HepG2 (cell line): ENCODE data around the gene GPC2. TPM values are rescaled to one million over a fixed set of nuclear protein-coding genes. Genes with fewer than 3 reads are reported as not detected.

Source experiments
- AHR ChIP-seq: IDR thresholded peaks from 2 replicates; pipeline ENCODE4 v1.6.1; 2018; ENCODE audit warnings: missing genetic modification reagents, missing compliant biosample characterization
- ARHGAP35 ChIP-seq: sonication (generic); formaldehyde crosslinking; IDR thresholded peaks from 2 replicates; pipeline ENCODE4 v1.9.0; 2022; ENCODE audit warnings: mild to moderate bottlenecking, inconsistent platforms, moderate library complexity, missing genetic modification reagents, borderline replicate concordance
- DPF2 ChIP-seq: sonication (generic); formaldehyde crosslinking; IDR thresholded peaks from 2 replicates; pipeline ENCODE4 v1.4.0; 2020; ENCODE audit warnings: mild to moderate bottlenecking, low read depth, missing genetic modification reagents, borderline replicate concordance
- KDM3A ChIP-seq: IDR thresholded peaks from 2 replicates; pipeline ENCODE4 v1.6.1; 2018; ENCODE audit warnings: low read depth, missing compliant biosample characterization
- NR2F2 ChIP-seq: IDR thresholded peaks from 2 replicates; pipeline ENCODE4 v1.6.1; 2012; ENCODE audit warnings: low read depth, inconsistent platforms, borderline replicate concordance
- NR2F6 ChIP-seq, 2 experiments: IDR thresholded peaks; 2 replicates each; pipeline ENCODE4 v1.6.1; 2016; ENCODE audit warnings: antibody characterized with exemption in 1 of 2, mild to moderate bottlenecking in 1 of 2
- ONECUT2 ChIP-seq: sonication (generic); formaldehyde crosslinking; IDR thresholded peaks from 2 replicates; pipeline ENCODE4 v1.4.0; 2020; ENCODE audit warnings: missing genetic modification reagents
- SP4 ChIP-seq: sonication (generic); formaldehyde crosslinking; IDR thresholded peaks from 2 replicates; pipeline ENCODE4 v1.8.1; 2023; ENCODE audit warnings: mild to moderate bottlenecking, missing genetic modification reagents
- YY1 ChIP-seq: IDR thresholded peaks from 2 replicates; pipeline ENCODE4 v1.6.1; 2011; ENCODE audit warnings: low read length, low read depth, moderate library complexity, mild to moderate bottlenecking; ENCODE audit not compliant: insufficient read depth, insufficient replicate concordance
- ZNF24 ChIP-seq: fragments of 450-650 bp; IDR thresholded peaks from 2 replicates; pipeline ENCODE4 v1.6.1; 2017; ENCODE audit warnings: antibody characterized with exemption, mild to moderate bottlenecking
- ZNF260 ChIP-seq: sonication (generic); formaldehyde crosslinking; IDR thresholded peaks from 2 replicates; pipeline ENCODE4 v1.4.0; 2020; ENCODE audit warnings: missing genetic modification reagents, low read depth, mild to moderate bottlenecking, borderline replicate concordance
- ZNF501 ChIP-seq: sonication (generic); formaldehyde crosslinking; IDR thresholded peaks from 2 replicates; pipeline ENCODE4 v1.5.1; 2020; ENCODE audit warnings: mild to moderate bottlenecking, moderate library complexity, missing genetic modification reagents
- polyA plus RNA-seq, 8 experiments: library from polyadenylated mRNA; depleted of rRNA in 3 of 8; stranded (reverse) in 7 of 8; unstranded in 1 of 8; fragments of >200 nt; fragmentation: Illumina TruSeq in 4 of 8; extraction: Trizol in 4 of 8; gene quantifications; 2 replicates each; pipeline versions ENCODE4 v1.2.1 to v1.2.3, GENCODE V29; 2011 to 2016; ENCODE audit warnings: low read depth in 4 of 8, missing spikeins in 1 of 8, mixed read lengths in 1 of 8; ENCODE audit not compliant: insufficient read depth in 1 of 8
- total RNA-seq, 5 experiments: library from RNA; depleted of rRNA; stranded (reverse); fragments of >200 nt; fragmentation: Illumina TruSeq; extraction: Trizol; gene quantifications; 2 replicates each; pipeline ENCODE4 v1.2.3, GENCODE V29; 2016; ENCODE audit warnings: low read depth in 1 of 5
- TF ChIP-seq, protein P1 (sequence below): sonication (generic); formaldehyde crosslinking; IDR thresholded peaks from one replicate; pipeline ENCODE4 v1.5.1; 2020; ENCODE audit warnings: mild to moderate bottlenecking, missing genetic modification reagents; ENCODE audit errors: not compliant biosample characterization
- TF ChIP-seq, protein P2 (sequence below): IDR thresholded peaks from 2 replicates; pipeline ENCODE4 v1.6.1; 2016; ENCODE audit warnings: missing compliant biosample characterization, missing genetic modification reagents, borderline replicate concordance
- TF ChIP-seq, protein P3 (sequence below): sonication (generic); formaldehyde crosslinking; IDR thresholded peaks from 2 replicates; pipeline ENCODE4 v1.5.1; 2020; ENCODE audit warnings: mild to moderate bottlenecking, missing genetic modification reagents
- TF ChIP-seq, protein P4 (sequence below): sonication (generic); formaldehyde crosslinking; conservative IDR thresholded peaks from 2 replicates; pipeline ENCODE4 v1.8.0; 2022; ENCODE audit warnings: missing genetic modification reagents

GPC2 gene
- total and polyA plus RNA-seq, 2 of the 13 experiments (the other 11 are each of a cell fraction or from before 2014, with no cell fraction given): 0.64 to 0.78 TPM

DNA sequence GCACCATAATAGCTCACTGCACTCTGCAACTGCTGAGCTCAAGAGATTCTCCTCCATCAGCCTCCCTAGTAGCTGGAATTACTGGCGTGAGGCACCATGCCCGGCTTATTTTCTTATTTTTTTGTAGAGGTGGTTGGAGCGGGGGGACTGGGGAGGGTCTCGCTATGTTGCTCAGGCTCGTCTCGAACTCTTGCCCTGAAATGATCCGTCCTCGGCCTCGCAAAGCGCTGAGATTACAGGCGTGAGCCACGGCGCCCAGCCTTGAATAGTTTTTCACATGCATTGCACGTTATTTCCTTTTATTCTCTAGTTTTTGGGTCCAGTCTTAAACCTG is 29.0 kb downstream of the GPC2 start (continued):
- TF ChIP-seq, protein P1, sequence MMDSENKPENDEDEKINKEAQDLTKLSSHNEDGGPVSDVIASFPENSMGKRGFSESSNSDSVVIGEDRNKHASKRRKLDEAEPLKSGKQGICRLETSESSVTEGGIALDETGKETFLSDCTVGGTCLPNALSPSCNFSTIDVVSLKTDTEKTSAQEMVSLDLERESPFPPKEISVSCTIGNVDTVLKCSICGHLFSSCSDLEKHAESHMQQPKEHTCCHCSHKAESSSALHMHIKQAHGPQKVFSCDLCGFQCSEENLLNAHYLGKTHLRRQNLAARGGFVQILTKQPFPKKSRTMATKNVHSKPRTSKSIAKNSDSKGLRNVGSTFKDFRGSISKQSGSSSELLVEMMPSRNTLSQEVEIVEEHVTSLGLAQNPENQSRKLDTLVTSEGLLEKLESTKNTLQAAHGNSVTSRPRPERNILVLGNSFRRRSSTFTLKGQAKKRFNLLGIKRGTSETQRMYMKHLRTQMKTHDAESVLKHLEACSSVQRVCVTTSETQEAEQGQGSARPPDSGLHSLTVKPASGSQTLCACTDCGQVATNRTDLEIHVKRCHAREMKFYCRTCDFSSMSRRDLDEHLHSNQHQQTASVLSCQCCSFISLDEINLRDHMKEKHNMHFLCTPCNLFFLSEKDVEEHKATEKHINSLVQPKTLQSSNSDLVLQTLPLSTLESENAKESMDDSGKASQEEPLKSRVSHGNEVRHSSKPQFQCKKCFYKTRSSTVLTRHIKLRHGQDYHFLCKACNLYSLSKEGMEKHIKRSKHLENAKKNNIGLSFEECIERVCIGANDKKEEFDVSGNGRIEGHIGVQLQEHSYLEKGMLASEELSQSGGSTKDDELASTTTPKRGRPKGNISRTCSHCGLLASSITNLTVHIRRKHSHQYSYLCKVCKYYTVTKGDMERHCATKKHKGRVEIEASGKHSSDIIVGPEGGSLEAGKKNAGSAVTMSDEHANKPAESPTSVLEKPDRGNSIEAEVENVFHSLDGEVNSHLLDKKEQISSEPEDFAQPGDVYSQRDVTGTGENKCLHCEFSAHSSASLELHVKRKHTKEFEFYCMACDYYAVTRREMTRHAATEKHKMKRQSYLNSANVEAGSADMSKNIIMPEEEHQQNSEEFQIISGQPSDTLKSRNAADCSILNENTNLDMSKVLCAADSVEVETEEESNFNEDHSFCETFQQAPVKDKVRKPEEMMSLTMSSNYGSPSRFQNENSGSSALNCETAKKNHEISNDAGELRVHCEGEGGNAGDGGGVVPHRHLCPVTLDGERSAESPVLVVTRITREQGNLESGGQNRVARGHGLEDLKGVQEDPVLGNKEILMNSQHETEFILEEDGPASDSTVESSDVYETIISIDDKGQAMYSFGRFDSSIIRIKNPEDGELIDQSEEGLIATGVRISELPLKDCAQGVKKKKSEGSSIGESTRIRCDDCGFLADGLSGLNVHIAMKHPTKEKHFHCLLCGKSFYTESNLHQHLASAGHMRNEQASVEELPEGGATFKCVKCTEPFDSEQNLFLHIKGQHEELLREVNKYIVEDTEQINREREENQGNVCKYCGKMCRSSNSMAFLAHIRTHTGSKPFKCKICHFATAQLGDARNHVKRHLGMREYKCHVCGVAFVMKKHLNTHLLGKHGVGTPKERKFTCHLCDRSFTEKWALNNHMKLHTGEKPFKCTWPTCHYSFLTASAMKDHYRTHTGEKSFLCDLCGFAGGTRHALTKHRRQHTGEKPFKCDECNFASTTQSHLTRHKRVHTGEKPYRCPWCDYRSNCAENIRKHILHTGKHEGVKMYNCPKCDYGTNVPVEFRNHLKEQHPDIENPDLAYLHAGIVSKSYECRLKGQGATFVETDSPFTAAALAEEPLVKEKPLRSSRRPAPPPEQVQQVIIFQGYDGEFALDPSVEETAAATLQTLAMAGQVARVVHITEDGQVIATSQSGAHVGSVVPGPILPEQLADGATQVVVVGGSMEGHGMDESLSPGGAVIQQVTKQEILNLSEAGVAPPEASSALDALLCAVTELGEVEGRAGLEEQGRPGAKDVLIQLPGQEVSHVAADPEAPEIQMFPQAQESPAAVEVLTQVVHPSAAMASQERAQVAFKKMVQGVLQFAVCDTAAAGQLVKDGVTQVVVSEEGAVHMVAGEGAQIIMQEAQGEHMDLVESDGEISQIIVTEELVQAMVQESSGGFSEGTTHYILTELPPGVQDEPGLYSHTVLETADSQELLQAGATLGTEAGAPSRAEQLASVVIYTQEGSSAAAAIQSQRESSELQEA: no peak
- no peak for TF ChIP-seq ARHGAP35 (CRISPR knock-in tag)
- TF ChIP-seq ONECUT2 (CRISPR knock-in tag): no peak
- TF ChIP-seq AHR (CRISPR knock-in tag): no peak
- TF ChIP-seq NR2F6 (IDR thresholded peaks at IDR 0.05): no peak
- no peak for TF ChIP-seq NR2F6 (CRISPR knock-in tag; IDR thresholded peaks at IDR 0.05)
- TF ChIP-seq DPF2 (CRISPR knock-in tag): no peak
- TF ChIP-seq, protein P2, sequence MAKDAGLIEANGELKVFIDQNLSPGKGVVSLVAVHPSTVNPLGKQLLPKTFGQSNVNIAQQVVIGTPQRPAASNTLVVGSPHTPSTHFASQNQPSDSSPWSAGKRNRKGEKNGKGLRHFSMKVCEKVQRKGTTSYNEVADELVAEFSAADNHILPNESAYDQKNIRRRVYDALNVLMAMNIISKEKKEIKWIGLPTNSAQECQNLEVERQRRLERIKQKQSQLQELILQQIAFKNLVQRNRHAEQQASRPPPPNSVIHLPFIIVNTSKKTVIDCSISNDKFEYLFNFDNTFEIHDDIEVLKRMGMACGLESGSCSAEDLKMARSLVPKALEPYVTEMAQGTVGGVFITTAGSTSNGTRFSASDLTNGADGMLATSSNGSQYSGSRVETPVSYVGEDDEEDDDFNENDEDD (CRISPR knock-in tag): no peak
- TF ChIP-seq ZNF501 (CRISPR knock-in tag): 0 out of 2 replicates have a peak, but pooled peaks have one; percentile 30
- TF ChIP-seq ZNF24: no peak
- TF ChIP-seq, protein P3, sequence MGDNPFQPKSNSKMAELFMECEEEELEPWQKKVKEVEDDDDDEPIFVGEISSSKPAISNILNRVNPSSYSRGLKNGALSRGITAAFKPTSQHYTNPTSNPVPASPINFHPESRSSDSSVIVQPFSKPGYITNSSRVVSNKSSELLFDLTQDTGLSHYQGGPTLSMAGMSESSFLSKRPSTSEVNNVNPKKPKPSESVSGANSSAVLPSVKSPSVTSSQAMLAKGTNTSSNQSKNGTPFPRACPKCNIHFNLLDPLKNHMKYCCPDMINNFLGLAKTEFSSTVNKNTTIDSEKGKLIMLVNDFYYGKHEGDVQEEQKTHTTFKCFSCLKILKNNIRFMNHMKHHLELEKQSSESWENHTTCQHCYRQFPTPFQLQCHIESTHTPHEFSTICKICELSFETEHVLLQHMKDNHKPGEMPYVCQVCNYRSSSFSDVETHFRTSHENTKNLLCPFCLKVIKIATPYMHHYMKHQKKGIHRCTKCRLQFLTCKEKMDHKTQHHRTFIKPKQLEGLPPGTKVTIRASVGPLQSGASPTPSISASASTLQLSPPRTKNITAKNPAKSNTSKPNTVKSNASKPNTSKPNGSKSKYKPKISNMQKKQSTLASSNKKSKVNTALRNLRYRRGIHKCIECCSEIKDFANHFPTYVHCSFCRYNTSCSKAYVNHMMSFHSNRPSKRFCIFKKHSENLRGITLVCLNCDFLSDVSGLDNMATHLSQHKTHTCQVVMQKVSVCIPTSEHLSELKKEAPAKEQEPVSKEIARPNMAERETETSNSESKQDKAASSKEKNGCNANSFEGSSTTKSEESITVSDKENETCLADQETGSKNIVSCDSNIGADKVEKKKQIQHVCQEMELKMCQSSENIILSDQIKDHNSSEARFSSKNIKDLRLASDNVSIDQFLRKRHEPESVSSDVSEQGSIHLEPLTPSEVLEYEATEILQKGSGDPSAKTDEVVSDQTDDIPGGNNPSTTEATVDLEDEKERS (CRISPR knock-in tag): 0 out of 2 replicates have a peak, but pooled peaks have one; percentile 2
- no peak for TF ChIP-seq SP4 (CRISPR knock-in tag)
- TF ChIP-seq KDM3A (CRISPR knock-in tag): no peak
- TF ChIP-seq, protein P4, sequence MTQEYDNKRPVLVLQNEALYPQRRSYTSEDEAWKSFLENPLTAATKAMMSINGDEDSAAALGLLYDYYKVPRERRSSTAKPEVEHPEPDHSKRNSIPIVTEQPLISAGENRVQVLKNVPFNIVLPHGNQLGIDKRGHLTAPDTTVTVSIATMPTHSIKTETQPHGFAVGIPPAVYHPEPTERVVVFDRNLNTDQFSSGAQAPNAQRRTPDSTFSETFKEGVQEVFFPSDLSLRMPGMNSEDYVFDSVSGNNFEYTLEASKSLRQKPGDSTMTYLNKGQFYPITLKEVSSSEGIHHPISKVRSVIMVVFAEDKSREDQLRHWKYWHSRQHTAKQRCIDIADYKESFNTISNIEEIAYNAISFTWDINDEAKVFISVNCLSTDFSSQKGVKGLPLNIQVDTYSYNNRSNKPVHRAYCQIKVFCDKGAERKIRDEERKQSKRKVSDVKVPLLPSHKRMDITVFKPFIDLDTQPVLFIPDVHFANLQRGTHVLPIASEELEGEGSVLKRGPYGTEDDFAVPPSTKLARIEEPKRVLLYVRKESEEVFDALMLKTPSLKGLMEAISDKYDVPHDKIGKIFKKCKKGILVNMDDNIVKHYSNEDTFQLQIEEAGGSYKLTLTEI (CRISPR knock-in tag): no peak
- no peak for TF ChIP-seq ZNF260 (CRISPR knock-in tag)
- no peak for TF ChIP-seq YY1
- no peak for TF ChIP-seq NR2F2
